ENCODE data around the gene WFDC8. TPM values are rescaled to one million over a fixed set of nuclear protein-coding genes. Genes with fewer than 3 reads are reported as not detected.

Gene WFDC8
- polyA plus RNA-seq, 1 donor from 2014 or later = not detected

DNA sequence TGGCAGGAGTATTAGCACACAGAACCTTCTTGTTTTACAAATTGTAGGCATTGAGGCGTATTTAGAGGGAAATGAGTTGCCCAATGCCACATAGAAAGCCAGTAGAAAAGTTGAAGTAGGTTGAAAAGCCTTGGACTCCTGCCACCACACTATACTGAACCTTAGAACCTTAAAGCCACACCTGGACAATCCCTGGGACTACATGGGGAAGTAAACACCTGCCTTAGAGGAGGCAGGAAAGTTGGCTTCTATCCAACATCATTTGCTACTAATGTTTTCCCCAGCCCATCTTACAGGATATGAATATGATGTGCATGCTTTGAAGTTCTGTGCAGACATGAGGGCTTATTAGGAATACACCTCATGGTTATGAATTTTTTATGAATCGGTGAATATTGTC is 26.6 kb downstream of the WFDC8 start (continued):
- TF ChIP-seq, protein P1, sequence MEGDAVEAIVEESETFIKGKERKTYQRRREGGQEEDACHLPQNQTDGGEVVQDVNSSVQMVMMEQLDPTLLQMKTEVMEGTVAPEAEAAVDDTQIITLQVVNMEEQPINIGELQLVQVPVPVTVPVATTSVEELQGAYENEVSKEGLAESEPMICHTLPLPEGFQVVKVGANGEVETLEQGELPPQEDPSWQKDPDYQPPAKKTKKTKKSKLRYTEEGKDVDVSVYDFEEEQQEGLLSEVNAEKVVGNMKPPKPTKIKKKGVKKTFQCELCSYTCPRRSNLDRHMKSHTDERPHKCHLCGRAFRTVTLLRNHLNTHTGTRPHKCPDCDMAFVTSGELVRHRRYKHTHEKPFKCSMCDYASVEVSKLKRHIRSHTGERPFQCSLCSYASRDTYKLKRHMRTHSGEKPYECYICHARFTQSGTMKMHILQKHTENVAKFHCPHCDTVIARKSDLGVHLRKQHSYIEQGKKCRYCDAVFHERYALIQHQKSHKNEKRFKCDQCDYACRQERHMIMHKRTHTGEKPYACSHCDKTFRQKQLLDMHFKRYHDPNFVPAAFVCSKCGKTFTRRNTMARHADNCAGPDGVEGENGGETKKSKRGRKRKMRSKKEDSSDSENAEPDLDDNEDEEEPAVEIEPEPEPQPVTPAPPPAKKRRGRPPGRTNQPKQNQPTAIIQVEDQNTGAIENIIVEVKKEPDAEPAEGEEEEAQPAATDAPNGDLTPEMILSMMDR (IDR thresholded peaks at IDR 0.05; ENCODE audit: poor library complexity, severe bottlenecking) = no peak
- no peak for TF ChIP-seq EP300 (conservative IDR thresholded peaks at IDR 0.05; ENCODE audit: poor library complexity, severe bottlenecking)

DNA sequence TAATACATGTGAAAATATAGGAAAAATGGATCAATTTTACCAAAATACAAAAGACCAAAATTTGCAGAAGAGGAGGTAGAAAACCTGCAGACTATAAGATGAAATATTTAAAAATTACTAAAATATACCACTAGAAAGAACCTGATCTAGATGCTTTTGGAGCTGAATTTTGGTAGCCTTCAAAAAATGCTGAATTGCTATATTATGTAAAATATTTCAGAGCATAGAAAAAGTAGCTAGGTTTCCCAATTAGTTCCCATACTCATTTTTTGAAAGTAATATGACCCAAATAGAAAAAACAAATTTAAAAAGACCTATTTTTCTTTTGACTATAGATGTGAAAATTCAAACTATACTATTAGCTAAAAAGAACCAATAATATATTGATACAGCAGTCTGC is 28.3 kb downstream of the WFDC8 start:
- H3K4me2 ChIP-seq (ENCODE audit: low read length) = no peak overlapping the region
- no peak overlapping the region for H2AFZ ChIP-seq (ENCODE audit: low read depth, low read length)
- H3K9ac ChIP-seq (ENCODE audit: low read length) = no peak overlapping the region
- no peaks in the 10 kb centered on the region for H3F3A ChIP-seq (ENCODE audit: insufficient read depth, low read length, poor library complexity, severe bottlenecking)
- H4K20me1 ChIP-seq (ENCODE audit: insufficient read depth) = no peaks in the 10 kb centered on the region
- H3K9me3 ChIP-seq (ENCODE audit: low read length) = no peaks in the 10 kb centered on the region
- no peaks in the 10 kb centered on the region for H3K9me2 ChIP-seq (ENCODE audit: insufficient read depth, low read length)
- H3K36me3 ChIP-seq (ENCODE audit: insufficient read depth, low read length) = no peaks in the 10 kb centered on the region
- H3K27me3 ChIP-seq (ENCODE audit: insufficient read depth, low read depth, low read length) = no peaks in the 10 kb centered on the region
- no peaks in the 10 kb centered on the region for H3K79me2 ChIP-seq (replicated peaks; ENCODE audit: insufficient read depth, low read length)
- H3K4me3 ChIP-seq (ENCODE audit: low read length) = no peak overlapping the region
- no peak overlapping the region for H3K27ac ChIP-seq (ENCODE audit: low read length)
- no peak for TF ChIP-seq EZH2 (IDR thresholded peaks at IDR 0.05; ENCODE audit: borderline replicate concordance, insufficient read depth, low read length, poor library complexity, severe bottlenecking)
- TF ChIP-seq, protein P2, sequence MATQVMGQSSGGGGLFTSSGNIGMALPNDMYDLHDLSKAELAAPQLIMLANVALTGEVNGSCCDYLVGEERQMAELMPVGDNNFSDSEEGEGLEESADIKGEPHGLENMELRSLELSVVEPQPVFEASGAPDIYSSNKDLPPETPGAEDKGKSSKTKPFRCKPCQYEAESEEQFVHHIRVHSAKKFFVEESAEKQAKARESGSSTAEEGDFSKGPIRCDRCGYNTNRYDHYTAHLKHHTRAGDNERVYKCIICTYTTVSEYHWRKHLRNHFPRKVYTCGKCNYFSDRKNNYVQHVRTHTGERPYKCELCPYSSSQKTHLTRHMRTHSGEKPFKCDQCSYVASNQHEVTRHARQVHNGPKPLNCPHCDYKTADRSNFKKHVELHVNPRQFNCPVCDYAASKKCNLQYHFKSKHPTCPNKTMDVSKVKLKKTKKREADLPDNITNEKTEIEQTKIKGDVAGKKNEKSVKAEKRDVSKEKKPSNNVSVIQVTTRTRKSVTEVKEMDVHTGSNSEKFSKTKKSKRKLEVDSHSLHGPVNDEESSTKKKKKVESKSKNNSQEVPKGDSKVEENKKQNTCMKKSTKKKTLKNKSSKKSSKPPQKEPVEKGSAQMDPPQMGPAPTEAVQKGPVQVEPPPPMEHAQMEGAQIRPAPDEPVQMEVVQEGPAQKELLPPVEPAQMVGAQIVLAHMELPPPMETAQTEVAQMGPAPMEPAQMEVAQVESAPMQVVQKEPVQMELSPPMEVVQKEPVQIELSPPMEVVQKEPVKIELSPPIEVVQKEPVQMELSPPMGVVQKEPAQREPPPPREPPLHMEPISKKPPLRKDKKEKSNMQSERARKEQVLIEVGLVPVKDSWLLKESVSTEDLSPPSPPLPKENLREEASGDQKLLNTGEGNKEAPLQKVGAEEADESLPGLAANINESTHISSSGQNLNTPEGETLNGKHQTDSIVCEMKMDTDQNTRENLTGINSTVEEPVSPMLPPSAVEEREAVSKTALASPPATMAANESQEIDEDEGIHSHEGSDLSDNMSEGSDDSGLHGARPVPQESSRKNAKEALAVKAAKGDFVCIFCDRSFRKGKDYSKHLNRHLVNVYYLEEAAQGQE (IDR thresholded peaks at IDR 0.05; ENCODE audit: borderline replicate concordance) = no peak
- no peak for TF ChIP-seq RAD21 (conservative IDR thresholded peaks at IDR 0.05)
- no peak for TF ChIP-seq SMC3 (conservative IDR thresholded peaks at IDR 0.05; ENCODE audit: poor library complexity)
- no peak for TF ChIP-seq POLR2AphosphoS5 (IDR thresholded peaks at IDR 0.05)
- no peak for TF ChIP-seq TAF1 (IDR thresholded peaks at IDR 0.05; ENCODE audit: low read depth)
- no peak for TF ChIP-seq MXI1 (conservative IDR thresholded peaks at IDR 0.05; ENCODE audit: poor library complexity, severe bottlenecking)
- TF ChIP-seq EP300 (conservative IDR thresholded peaks at IDR 0.05; ENCODE audit: poor library complexity, severe bottlenecking) = no peak
- TF ChIP-seq, protein P1 (IDR thresholded peaks at IDR 0.05; ENCODE audit: poor library complexity, severe bottlenecking) = no peak

DNA sequence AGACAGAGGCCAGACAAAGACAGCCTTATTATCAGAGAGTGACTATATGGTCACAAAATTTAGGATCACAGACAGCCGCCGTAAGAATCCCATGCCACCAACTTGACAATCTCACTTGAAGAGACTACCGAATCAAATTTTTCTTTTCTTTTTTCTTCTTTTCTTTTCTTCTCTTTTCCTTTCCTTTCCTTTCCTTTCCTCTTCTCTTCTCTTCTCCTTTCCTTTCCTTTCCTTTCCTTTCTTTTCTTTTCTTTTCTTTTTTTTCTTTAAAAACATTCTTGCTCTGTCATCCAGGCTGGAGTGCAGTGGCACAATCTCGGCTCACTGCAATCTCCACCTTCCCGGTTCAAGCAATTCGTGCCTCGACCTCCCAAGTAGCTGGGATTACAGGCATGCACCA is 30.7 kb downstream of the WFDC8 start:
- TF ChIP-seq MXI1 (conservative IDR thresholded peaks at IDR 0.05; ENCODE audit: poor library complexity, severe bottlenecking) (no peak), RAD21 (conservative IDR thresholded peaks at IDR 0.05) (no peak), POLR2AphosphoS5 (IDR thresholded peaks at IDR 0.05) (no peak)
- Histone ChIP-seq H3K9me2 (ENCODE audit: insufficient read depth, low read length) (no peaks in the 10 kb centered on the region), H3K36me3 (ENCODE audit: insufficient read depth, low read length) (no peaks in the 10 kb centered on the region)

More for the DNA sequence above, 30.7 kb downstream of the WFDC8 start:
- Histone ChIP-seq H3K9ac (ENCODE audit: low read length) (no peak overlapping the region), H4K20me1 (ENCODE audit: insufficient read depth) (no peaks in the 10 kb centered on the region), H3K9me3 (ENCODE audit: low read length) (no peaks in the 10 kb centered on the region), H3K27me3 (ENCODE audit: insufficient read depth, low read depth, low read length) (no peaks in the 10 kb centered on the region), H3K79me2 (replicated peaks; ENCODE audit: insufficient read depth, low read length) (no peaks in the 10 kb centered on the region), H3F3A (ENCODE audit: insufficient read depth, low read length, poor library complexity, severe bottlenecking) (no peaks in the 10 kb centered on the region), H3K4me3 (ENCODE audit: low read length) (no peak overlapping the region), H3K4me2 (ENCODE audit: low read length) (no peak overlapping the region), H3K27ac (ENCODE audit: low read length) (no peak overlapping the region), H2AFZ (ENCODE audit: low read depth, low read length) (no peak overlapping the region)

Data from neural cell (in vitro differentiated cells).